Endodermal cell (in vitro differentiated cells): ENCODE results near the gene TTLL10. TPM values are rescaled to one million over a fixed set of nuclear protein-coding genes. Genes with fewer than 3 reads are reported as not detected.

ENCODE experiments used
- DNase-seq: peaks from one replicate; pipeline ENCODE4 v3.0.0-alpha.2; 2017
- H3K27ac ChIP-seq: 2 replicates; pipeline ENCODE4 v1.5.1; 2013; ENCODE audit warnings: mild to moderate bottlenecking, low read depth, low read length, moderate library complexity
- H3K27me3 ChIP-seq: 2 replicates; pipeline ENCODE4 v1.6.1; 2013; ENCODE audit warnings: mild to moderate bottlenecking, low read length, moderate library complexity; ENCODE audit not compliant: insufficient read depth, control insufficient read depth, poor library complexity, severe bottlenecking
- H3K36me3 ChIP-seq: 2 replicates; pipeline ENCODE4 v1.7.0; 2013; ENCODE audit warnings: mild to moderate bottlenecking, low read length, moderate library complexity; ENCODE audit not compliant: control insufficient read depth, insufficient read depth
- H3K4me1 ChIP-seq: one replicate; pipeline ENCODE4 v1.7.0; 2013; ENCODE audit warnings: low read length; ENCODE audit not compliant: control insufficient read depth, insufficient read depth
- H3K4me3 ChIP-seq: 2 replicates; pipeline ENCODE4 v1.5.1; 2013; ENCODE audit warnings: mild to moderate bottlenecking, low read length, moderate library complexity
- H3K9ac ChIP-seq: 2 replicates; pipeline ENCODE4 v1.6.1; 2013; ENCODE audit warnings: mild to moderate bottlenecking, low read length, moderate library complexity; ENCODE audit not compliant: poor library complexity, severe bottlenecking; ENCODE audit errors: extremely low read depth
- H3K9me3 ChIP-seq: 2 replicates; pipeline ENCODE4 v1.6.1; 2013; ENCODE audit warnings: mild to moderate bottlenecking, low read length, moderate library complexity; ENCODE audit not compliant: control insufficient read depth
- H3K27ac Mint-ChIP-seq: 2 replicates; pipeline ENCODE4 v1.8.0; 2020; ENCODE audit warnings: mixed read lengths
- H3K27me3 Mint-ChIP-seq: 2 replicates; pipeline ENCODE4 v1.8.0; 2021; ENCODE audit warnings: mild to moderate bottlenecking, mixed read lengths; ENCODE audit not compliant: insufficient read depth
- H3K36me3 Mint-ChIP-seq: 2 replicates; pipeline ENCODE4 v1.8.0; 2020; ENCODE audit warnings: low read depth, mixed read lengths
- H3K4me1 Mint-ChIP-seq: 2 replicates; pipeline ENCODE4 v1.8.0; 2020; ENCODE audit warnings: mixed read lengths
- H3K4me3 Mint-ChIP-seq: 2 replicates; pipeline ENCODE4 v1.8.0; 2020; ENCODE audit warnings: mild to moderate bottlenecking, moderate library complexity, mixed read lengths
- H3K9me3 Mint-ChIP-seq: 2 replicates; pipeline ENCODE4 v1.8.0; 2020; ENCODE audit warnings: mild to moderate bottlenecking, mixed read lengths
- WGBS, 2 experiments: methylation state at CpG; one replicate each; pipeline versions ENCODE4 v1.1.5 to v1.1.7; 2013; ENCODE audit warnings: missing lambda C conversion rate in 2 of 2, mixed read lengths in 1 of 2; ENCODE audit not compliant: insufficient coverage in 1 of 2, insufficient read length in 1 of 2; 5-methylcytosine and 5-hydroxymethylcytosine counted together
- total RNA-seq, 2 donors: library from RNA; stranded (reverse); fragmentation: NEBNext Ultra II Directional in 1 of 2; extraction: Animal tissue kit (Norgen Biotek cat#: 25700) in 1 of 2; gene quantifications; 2 replicates in 1 of 2; 3 replicates in 1 of 2; pipeline ENCODE4 v1.2.1, GENCODE V29; 2021
- TF ChIP-seq, protein P1 (sequence below): fragments of 200-600 bp; sonication (generic); conservative IDR thresholded peaks from 2 replicates; pipeline ENCODE4 v1.5.0; 2021; ENCODE audit warnings: antibody characterized with exemption, mild to moderate bottlenecking

The TTLL10 gene
- total RNA-seq, 2 donors from 2014 or later: 0.93 to 1.2 TPM

DNA sequence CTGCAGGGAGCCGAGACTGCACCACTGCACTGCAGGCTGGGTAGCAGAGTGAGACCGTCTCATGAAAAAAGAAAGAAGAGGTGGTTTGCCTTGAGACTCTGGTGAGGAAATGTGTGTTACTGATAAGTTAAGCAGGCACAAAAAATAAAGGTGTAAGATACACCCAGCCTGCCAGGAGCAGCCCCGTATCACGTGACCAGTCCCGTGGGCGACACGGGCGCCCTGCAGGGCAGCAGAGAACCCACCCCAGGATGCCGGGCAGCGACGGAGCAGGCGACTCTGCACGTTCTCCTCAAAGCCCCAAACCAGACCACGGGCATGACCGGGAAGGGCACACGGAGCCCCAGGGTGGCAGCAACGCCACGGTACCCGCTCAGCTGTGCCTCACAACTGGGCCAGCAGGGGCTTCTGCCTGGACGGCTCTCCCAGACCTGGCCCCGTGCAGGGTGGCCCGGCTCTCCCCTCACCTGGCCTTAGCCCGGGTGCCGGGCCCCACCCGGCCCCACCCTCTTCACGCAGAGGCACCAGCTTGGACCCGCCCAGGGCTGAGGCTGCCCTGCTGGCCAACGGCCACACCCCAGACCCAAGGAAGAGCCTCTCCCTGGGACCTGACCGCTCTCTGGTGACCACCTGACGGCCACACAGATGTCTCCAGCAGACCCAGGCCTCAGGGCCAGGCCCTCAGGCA is 48.4 kb downstream of the TTLL10 start:
- no peak overlapping the region for H3K9ac ChIP-seq
- TF ChIP-seq, protein P1, sequence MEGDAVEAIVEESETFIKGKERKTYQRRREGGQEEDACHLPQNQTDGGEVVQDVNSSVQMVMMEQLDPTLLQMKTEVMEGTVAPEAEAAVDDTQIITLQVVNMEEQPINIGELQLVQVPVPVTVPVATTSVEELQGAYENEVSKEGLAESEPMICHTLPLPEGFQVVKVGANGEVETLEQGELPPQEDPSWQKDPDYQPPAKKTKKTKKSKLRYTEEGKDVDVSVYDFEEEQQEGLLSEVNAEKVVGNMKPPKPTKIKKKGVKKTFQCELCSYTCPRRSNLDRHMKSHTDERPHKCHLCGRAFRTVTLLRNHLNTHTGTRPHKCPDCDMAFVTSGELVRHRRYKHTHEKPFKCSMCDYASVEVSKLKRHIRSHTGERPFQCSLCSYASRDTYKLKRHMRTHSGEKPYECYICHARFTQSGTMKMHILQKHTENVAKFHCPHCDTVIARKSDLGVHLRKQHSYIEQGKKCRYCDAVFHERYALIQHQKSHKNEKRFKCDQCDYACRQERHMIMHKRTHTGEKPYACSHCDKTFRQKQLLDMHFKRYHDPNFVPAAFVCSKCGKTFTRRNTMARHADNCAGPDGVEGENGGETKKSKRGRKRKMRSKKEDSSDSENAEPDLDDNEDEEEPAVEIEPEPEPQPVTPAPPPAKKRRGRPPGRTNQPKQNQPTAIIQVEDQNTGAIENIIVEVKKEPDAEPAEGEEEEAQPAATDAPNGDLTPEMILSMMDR: no peak

DNA sequence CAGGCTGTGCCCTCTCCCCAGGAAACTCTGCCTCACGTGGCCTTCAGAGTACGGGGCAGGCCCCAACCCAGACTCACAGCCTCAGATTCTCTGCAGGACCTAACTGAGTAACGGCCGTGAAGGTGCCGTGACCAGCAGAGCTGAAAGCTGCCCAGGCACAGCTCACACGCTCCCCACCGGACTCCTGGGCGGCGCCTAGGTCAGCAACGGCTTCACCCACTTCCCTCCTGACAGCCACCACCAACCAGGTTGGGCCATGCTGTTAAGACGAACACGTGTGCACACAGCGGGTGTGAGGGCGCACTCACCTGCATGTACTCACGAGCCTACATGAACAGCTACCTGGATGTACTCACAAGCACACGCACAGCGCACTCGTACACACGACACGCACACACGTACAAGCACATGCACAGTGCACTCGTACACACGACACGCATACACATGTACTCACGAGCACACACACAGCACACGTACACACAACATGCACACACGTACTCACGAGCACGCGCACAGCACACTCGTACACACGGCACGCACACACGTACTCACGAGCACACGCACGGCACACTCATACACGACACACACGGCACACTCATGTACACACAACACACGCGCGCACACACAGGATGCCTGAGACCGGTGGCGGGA is 49.0 kb downstream of the TTLL10 start:
- 95 to 96% methylated on average over 44 of the region's 44 CpGs for WGBS, 2 experiments
- H3K9me3 Mint-ChIP-seq: no peaks in the 10 kb centered on the region
- peaks cover 51% of the 10 kb centered on the region for H3K36me3 Mint-ChIP-seq
- Histone ChIP-seq H3K36me3 (peaks cover 32% of the 10 kb centered on the region), H3K9me3 (no peaks in the 10 kb centered on the region), H3K27ac (no peak overlapping the region), H3K9ac (no peak overlapping the region), H3K27me3 (no peaks in the 10 kb centered on the region), H3K4me3 (no peak overlapping the region), H3K4me1 (no peaks in the 10 kb centered on the region)
- no peak overlapping the region for H3K4me3 Mint-ChIP-seq
- peak overlapping the region; percentile 66 for H3K27ac Mint-ChIP-seq
- DNase-seq: no peak
- no peaks in the 10 kb centered on the region for H3K4me1 Mint-ChIP-seq
- no peaks in the 10 kb centered on the region for H3K27me3 Mint-ChIP-seq
- TF ChIP-seq, protein P1: no peak

More for the DNA sequence above, 48.4 kb downstream of the TTLL10 start:
- Histone ChIP-seq H3K27ac (no peak overlapping the region), H3K36me3 (peaks cover 32% of the 10 kb centered on the region), H3K4me1 (no peaks in the 10 kb centered on the region), H3K27me3 (no peaks in the 10 kb centered on the region), H3K9me3 (no peaks in the 10 kb centered on the region), H3K4me3 (no peak overlapping the region)
- DNase-seq: no peak
- Mint-ChIP-seq H3K27me3 (no peaks in the 10 kb centered on the region), H3K4me1 (no peaks in the 10 kb centered on the region), H3K4me3 (no peak overlapping the region), H3K9me3 (no peaks in the 10 kb centered on the region), H3K36me3 (peaks cover 52% of the 10 kb centered on the region), H3K27ac (no peak overlapping the region)
- 95 to 98% methylated on average over 18 to 30 of the region's 30 CpGs for WGBS, 2 experiments

DNA sequence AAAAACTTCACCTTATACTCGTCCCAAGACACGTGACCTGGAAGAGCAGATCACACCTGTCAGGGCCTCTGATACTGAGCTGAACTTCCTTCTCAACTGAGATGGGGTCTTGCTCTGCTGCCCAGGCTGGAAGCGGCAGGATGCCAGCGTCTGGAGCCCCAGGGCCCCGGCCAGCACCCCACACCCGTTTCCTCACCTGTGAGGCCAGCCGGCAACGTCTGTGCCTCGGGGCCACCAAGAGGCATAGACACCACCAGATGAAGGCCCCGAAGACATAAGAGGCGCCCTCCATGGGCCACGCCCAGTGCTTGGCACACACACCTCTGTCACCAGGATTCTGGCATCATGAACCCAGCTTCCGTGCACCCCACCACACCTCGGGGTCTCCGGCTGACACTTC is 49.6 kb downstream of the TTLL10 start:
- Histone ChIP-seq H3K9me3 (no peaks in the 10 kb centered on the region), H3K4me3 (no peak overlapping the region), H3K36me3 (peaks cover 32% of the 10 kb centered on the region), H3K27me3 (no peaks in the 10 kb centered on the region), H3K9ac (no peak overlapping the region), H3K27ac (no peak overlapping the region), H3K4me1 (no peaks in the 10 kb centered on the region)
- Mint-ChIP-seq H3K4me1 (no peaks in the 10 kb centered on the region), H3K36me3 (peaks cover 52% of the 10 kb centered on the region), H3K9me3 (no peaks in the 10 kb centered on the region), H3K4me3 (no peak overlapping the region), H3K27ac (peak overlapping the region; percentile 66), H3K27me3 (no peaks in the 10 kb centered on the region)
- WGBS, 2 experiments: 95 to 100% methylated on average over 6 to 15 of the region's 15 CpGs
- TF ChIP-seq, protein P1: no peak
- DNase-seq: no peak
